ENCODE results near the gene ACO1.

- TF ChIP-seq CTCF (IDR thresholded peaks at IDR 0.05) (no peak), EP300 (IDR thresholded peaks at IDR 0.05) (no peak), POLR2A (IDR thresholded peaks at IDR 0.05) (no peak)
Measured at GRCh38 chr9:32382565-32383320, 1.7 kb upstream of the ACO1 start.
